ENCODE measurements around the gene DNAI4.

- TF ChIP-seq POLR2A (IDR thresholded peaks at IDR 0.05) (no peak), CTCF (IDR thresholded peaks at IDR 0.05) (no peak)
Observed at GRCh38 chr1:66777831-66778230, 146.8 kb downstream of the DNAI4 start.

Data from esophagus squamous epithelium (tissue), 4 donors.